SW480 (cell line): ENCODE results near the gene NEK1.
A peak's percentile ranks its signal among the peaks of the same experiment; 100 is the strongest.

Experiments
- DNase-seq: peaks from one replicate; pipeline ENCODE4 v3.0.0-alpha.2; 2016; ENCODE audit warnings: low spot score

NEK1 gene

DNA sequence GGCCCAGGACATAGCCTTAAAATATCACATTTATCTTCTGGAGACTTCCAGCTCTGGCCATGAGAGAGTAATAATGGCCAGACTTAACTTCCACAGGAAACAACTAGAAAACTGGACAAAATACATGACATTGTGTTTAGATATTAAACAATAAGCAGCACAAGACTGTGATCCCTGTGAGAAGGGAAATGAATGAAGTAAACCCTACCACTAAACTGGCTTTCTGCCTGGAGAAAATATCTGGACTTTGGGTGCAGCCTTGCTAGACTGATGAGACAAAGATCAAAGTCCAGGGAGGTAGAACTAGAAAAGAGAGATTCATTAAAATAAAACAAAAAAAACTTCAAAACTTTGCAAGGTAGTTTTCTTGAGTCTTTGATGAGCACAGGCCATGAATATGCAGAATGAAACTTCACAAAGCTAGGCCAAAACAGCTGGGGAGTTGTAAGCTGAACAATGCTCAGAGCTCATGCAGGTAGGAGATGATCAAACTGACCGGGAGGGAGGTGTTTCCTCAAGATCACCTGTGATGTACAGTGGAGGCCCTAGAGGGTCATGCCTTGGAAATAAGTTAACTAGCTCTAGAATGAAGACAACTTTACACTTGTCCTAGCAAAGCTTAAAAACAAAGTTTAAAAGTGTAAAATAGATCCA is 194.6 kb downstream of the NEK1 start:
- no peak for DNase-seq

DNA sequence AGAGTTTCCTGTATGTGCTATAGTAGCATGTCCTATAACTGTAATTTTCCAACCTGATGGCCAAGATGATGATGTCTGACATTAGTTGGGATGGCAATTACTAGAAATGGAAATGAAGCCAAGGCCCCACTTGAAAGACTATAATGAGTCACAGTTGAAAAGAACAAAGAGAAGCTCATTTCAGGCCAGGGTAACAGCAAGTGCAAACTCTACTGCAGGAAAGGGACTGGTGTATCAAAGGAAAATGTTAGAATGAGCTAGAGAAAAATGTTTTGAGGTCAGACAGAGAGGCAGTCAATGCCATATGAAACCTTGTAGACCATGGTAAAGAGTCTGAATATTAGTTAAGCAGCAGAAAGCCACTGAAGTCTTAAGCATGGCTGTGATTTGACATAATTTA is 195.4 kb downstream of the NEK1 start:
- DNase-seq: peak; percentile 9

DNA sequence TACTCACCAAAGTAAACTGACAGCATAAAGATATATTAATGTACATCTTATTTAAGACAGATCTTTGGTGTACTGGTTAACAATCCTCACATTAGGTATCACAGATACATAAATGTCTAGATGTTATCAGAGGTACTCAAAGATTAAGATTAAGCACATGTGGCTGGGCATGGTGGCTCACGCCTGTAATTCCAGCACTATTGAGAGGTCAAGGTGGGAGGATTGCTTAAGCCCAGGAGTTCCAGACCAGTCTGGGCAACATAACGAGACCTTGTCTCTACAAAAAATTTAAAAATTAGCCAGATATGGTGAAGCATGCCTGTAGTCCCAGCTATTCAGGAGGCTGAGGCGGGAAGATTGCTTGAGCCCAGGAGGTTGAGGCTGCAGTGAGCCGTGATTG is 195.9 kb downstream of the NEK1 start:
- DNase-seq: no peak

DNA sequence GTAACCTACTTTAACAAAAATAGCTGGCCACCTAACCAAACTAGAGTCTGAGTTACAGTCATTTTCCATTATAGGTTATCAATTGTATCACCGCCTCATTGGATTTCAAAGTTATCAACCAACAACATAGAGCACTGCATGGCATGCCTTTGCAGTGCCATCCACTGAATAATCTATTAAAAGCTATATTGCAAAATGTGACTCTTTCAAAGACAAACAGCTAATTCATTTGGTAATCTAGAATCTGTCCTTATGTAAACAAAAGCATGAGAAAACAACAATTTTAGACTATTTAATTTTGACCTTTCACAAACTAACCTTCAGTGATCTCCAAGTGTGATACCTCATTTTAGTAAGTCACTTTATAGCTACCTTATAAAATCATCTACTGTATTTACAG is 197.5 kb downstream of the NEK1 start:
- DNase-seq: no peak

DNA sequence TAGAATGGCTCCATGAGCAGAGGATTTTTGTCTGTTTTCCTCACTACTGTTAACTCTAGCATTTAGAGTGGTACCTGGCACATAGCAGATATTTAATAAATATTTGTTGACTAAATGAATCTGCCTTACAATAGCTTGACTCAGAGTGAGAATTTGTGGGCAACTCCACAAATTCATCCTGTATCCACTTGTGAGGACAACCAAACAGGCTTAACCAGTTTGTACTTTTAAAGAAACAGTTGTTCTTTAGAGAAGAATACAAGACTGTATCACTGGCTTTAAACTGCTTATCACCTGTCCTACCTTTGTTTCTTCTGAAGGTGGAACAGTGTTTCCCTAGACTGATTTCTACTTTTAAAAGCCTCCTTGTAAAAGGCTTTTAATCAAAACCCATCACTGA is 200.3 kb downstream of the NEK1 start:
- DNase-seq: no peak

DNA sequence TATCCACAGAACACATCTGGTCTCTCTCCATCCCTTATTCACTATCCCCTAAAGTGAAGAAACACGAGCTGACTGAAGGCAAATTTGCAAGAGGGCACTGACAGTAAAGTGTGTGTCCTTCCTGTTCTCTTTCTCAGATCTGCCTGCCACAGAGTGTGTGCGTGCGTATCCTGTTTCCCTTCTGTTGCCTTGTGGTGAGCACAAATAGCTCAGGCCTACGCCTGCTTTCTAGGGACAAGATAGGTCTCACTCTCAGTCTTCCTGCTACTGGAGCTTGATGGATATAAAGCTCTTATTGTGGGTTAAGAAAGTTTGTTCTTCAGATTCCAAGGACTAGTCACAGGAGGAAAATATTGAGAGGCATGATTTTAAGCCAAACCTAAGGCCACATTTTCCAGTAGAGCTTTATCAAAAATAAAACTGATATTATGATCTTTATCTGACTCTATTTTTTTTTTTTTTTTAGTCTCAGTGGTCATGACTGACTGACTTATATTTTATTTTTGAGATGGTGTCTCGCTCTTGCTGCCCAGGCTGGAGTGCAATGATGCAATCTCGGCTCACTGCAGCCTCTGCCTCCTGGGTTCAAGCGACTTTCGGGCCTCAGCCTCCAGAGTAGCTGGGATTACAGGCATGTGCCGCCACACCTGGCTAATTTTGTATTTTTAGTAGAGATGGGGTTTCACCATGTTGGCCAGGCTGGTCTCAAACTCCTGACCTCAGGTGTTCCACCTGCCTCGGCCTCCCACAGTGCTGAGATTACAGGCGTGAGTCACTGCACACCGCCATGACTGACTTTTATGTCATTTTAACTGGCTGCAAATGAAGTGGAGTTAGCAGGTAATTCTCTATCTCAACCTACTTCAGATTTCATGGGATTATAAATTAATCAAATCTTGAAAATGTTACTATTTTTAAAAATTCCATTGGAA is 201.3 kb downstream of the NEK1 start:
- DNase-seq: no peak

DNA sequence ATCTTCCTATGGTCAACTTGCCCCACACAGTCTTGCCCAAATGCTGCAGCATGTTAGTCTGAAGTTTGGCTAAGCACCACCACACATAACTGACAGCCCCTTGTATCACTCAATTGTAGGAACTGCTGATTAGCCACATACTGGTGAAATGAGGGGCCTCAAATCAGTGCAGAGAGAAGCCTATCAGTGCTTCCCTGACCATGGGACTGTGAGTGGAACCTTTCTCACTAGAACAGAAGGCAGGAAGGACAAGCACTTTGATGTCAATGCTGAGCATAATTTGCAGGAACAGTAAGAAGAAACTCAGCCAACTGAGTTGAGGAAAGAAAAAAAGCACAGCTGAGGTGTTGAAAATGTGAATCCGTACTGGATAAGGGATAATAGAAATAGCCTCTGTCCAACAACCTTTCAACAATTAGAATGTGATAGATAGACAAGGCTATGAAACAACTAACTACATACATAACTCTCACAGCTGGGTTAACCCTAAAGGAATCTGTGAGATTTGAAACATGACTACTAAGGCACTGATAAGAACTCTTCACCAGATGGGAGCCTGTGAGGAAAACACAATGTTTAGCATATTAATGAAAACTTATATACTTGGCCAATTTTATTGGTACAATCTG is 205.1 kb downstream of the NEK1 start:
- no peak for DNase-seq

DNA sequence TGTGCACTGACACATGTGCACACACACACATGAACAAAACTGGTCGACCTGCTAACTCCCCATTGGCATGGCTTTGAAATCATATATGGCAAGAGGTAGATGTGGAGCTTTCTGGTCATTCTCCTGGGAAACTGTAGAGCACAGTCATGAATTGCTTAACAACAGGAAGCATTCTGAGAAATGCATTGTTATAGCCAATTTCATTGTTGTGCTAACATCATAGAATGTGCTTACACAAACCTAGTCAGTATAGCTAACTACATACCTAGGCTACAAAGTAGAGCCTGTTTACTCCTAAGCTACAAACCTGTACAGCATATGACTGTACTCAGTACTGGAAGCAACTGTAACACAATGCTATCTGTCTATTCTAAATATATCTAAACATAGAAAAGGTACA is 207.4 kb downstream of the NEK1 start:
- no peak for DNase-seq

DNA sequence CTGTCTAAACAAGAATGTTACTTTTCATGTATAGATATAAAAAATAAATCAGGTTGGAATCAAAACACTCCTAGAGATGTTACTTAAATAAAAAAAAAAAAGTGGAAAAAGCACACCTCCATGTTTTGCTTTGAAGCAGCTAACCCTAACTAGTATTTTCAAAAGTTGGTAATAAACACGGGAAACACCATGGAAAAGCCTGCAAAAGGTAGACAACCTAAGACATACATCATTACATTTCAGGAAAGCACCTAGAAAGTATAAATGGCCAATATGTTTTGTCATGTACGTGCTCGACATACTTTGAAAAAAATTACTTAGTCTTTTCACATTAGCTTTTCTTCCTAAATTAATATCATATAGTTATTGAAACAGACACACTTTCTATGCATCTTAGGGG is 211.6 kb downstream of the NEK1 start:
- no peak for DNase-seq

DNA sequence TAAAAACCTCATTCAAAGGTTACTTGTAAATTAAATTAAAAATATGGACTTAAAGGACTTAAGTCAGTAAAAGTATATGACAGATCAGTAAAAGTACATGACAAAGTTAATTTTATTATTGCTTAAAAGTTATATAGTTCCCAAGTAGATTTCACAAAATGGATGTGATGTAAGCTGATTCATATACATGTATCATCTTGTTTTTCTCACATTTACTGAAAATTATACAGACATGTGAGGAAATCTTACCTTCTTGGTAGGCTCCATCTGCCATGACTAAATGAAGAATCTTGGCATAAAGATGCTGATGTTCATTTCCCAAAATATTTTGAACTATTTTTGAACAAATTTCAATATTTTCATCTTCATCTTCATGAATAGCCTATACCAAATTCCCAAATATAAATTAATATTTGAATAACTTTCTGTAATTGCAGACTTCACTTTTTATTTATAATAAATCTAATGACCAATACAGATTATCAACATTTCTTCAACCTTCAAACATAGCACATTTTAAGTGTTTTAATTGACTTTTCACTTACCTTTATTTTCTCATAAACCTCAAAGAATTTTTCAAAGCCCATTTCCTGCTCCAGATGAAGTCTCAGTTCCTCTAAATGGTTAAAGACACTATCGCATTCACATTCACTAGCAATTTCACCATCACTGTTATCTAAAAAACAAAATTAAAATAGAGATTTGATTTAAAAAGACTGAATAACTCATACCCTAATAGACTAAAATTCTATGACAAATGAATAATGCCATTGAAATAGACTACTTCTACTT is 212.2 kb downstream of the NEK1 start:
- DNase-seq: no peak

DNA sequence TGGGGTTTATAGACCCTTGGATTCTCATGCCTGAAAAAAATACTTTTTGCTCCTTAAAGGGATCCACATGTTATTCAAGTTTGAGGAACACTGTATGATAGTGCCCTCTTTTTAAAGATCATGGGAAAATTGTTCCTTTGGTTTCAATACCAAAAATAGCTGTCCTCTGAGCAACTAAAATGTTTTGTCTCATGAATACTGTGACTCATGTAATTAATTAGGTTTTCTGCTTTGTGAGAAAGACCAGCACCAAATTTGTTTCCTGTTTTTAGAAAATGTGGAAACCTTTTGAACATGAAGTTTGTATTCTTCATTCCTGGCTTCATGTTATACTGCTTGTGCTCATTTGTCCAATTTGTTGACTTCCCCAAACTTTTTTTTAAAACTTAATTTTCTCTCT is 214.1 kb downstream of the NEK1 start:
- no peak for DNase-seq

DNA sequence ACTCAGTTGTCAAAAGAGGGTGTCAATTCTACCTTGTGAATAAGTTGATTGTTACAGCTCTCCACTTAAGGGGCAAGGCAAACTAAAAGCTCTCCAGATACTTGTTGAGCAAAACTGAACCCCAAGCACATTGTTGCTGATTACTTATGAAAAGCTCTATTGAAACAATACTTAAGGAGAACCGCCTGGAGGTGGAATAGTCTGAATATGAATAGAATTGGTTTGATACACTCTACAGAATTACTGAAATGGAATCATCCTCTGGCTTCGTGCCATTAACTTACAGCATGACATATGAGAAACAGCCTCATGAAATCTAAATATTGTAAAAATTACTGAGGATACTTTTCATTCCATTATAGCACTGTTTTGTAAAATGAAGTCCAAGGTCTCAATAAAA is 214.6 kb downstream of the NEK1 start:
- no peak for DNase-seq

DNA sequence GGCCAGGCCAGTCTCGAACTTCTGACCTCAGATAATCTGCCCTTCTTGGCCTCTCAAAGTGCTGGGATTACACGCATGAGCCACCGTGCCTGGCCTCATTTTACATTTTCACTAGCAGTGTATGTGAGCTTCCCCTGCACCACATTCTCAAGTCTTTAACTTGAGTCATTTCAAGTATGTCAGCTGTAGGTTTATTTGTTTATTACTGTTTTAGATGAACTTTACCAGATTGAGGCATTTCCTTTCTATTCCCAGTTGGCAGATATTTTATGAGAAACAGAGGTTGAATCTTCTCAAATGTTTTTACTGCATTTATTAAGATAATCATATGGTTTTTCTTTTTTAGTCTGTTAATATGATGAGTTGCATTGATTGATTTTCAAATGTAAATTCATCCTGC is 227.0 kb downstream of the NEK1 start:
- DNase-seq: no peak

DNA sequence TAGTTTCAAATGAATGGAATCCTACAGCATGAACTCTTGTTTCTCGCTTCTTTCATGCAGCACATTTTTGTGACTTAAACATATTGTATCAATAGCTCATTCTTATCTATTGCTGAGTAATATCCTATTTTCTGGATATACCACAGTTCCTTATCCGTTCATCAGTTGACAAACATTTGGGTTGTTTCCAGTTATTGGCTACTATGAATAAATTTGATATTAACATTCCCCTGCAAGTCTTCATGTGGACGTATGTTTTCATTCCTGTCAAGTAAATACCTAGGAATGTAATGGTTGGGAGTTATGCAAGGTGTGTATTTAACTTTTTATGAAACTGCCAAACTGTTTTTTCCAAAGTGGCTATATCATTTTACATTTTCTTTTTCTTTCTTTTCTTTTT is 227.6 kb downstream of the NEK1 start:
- DNase-seq: no peak

DNA sequence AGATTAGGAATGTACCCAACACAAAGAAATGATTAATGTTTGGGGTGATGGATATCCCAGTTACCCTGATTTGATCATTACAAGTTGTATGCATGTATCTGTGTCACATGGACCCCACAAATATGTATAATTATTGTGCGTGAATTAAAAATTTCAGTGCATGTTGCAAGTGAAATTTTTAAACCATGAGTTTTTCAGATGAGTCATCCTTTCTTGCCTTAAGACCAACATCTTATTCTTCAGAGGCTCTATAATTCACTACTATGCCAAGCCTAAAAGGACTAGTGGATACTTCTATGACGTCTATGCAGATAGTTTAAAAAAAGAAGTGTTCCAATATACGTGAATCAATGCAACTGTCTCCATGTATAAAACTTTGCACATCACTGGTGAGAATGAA is 228.7 kb downstream of the NEK1 start:
- DNase-seq: no peak

DNA sequence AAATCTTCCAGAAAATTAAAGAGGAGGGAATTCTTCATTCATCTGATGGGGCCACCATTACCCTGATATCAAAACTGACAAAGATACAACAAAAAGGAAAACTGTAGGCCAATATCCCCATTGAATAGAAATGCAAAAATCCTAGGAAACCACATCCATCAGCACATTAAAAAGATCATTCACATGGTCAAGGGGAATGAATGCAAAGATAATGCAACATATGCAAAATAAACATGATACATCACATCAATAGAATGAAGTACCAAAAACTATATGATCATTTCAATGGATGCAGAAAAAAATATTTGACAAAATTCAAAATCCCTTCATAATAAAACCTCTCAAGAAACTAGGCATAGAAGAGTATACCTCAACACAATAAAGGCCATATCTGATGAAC is 232.7 kb downstream of the NEK1 start:
- no peak for DNase-seq

DNA sequence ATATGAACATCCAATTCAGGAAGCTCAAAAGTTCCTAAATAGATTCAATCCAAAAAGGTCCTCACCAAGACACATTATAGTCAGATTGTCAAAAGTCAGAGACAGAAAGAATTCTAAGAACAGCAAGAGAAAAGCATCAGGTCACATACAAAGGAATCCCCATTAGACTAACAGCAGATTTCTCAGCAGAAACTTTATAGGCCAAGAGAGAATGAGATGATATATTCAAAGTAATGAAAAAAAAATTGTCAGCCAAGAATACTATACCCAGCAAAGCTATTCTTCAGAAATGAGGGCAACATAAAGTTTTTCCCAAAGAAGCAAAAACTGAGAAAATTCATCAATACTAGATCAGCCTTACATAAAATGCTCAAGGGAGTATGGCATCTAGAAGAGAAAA is 235.0 kb downstream of the NEK1 start:
- DNase-seq: no peak

DNA sequence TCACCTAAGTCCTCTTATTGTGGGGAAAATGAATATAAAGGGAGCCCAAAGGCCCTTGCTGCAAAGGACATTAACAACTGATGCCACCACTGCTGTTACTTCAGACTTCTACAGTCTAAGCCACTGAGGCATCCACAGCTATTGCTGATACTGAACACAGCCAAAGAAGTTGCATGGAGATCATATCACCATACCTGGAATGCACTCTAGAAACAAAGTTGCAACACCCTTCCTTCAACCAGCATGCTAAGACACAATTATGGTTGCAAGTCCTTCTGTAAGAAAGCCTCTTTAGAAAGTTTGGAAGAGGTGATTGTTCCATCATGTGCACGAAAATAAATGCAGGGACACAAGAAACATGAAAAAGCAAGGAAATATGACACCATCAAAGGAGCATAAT is 236.0 kb downstream of the NEK1 start:
- DNase-seq: no peak

DNA sequence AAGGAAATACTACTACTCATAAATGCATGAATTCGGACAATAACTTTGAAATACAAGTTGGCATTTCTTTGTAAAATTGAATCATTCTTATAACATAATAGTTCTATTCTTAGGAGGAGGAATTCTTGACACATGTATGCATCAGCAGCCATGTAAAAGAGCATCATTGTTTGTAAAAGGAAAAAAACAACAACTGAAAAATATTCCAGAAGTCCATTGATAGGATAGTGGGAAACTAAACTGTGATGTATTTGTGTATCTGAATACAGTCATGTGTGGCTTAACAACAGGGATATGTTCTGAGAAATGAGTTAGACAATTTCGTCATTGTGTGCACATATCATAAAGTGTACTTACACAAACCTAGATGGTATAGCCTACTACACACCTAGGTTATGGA is 239.6 kb downstream of the NEK1 start:
- DNase-seq: no peak

DNA sequence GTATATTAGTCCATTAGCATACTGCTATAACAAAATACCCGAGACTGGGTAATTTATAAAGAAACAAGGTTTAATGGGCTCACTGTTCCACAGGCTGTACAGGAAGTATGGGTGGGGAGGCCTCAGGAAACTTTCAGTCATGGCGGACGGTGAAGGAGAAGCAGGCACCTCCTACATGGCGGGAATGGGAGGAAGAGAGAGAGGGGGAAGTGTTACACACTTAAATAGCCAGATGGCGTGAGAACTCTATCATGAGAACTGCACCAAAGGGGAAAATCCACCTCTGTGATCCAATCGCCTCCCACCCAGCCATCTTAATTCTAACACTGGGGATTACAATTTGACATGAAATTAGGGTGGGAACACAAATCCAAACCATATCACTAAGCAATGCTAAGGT is 242.7 kb downstream of the NEK1 start:
- DNase-seq: no peak

DNA sequence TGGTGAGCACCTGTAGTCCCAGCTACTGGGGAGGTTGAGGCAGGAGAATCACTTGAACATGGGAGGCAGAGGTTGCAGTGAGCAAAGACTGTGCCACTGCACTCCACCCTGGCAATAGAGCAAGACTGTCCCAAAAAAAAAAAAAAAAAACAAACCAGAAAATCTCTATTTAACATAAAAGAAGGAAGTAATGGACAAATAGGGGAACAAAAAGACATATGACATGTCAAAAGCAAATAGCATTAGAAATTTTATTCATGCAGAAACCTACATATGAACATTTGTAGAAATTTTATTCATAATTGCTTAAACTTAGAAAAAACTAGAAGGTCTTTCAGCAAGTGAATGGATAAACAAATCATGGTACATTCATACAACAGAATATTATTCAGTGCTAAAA is 244.6 kb downstream of the NEK1 start:
- DNase-seq: no peak

DNA sequence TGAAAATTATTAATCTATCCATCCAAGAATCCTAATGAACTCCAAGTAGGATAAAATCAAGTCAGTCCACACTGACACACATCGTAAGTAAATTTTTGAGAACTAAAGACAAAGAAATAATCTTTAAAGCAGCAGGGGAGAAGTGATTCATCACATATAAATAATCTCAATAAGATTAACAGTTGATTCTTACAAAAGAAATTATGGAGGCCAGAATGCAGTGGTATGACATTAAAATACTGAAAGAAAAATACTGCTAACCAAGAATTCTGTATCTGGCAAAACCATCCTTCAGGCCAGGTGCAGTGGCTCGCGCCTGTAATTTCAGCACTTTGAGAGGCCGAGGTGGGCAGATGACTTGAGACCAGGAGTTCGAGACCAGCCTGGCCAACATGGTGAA is 245.6 kb downstream of the NEK1 start:
- DNase-seq: no peak

DNA sequence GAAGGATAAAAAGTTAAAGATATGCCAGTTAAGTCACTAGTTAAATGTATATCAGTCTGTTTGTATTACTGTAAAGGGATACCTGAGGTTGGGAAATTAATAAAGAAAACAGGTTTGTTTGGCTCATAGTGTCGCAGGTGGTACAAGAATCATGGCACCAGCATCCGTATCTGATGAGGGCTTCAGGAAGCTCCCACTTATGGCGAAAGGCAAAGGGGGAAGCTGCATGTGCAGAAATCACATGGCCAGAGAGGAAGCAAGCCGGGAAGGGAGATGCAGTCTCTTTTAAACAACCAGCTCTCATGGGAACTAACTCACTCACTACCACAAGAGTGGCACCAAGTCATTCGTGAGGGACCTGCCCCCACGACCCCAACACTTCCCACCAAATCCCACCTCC is 249.8 kb downstream of the NEK1 start:
- DNase-seq: no peak
